Lung (tissue), 12 donors: ENCODE results near the gene TFF3. TPM values are rescaled to one million over a fixed set of nuclear protein-coding genes. Genes with fewer than 3 reads are reported as not detected.

Source experiments
- ATAC-seq: fragments of 200-7000 bp; cut with Tn5 transposase; one replicate; pipeline ENCODE4 v1.9.1; 2020; ENCODE audit warnings: moderate number of reproducible peaks; ENCODE audit not compliant: insufficient read depth, low FRiP score
- DNase-seq, 3 donors: peaks; one replicate each; pipeline ENCODE4 v3.0.0-alpha.2; 2013 to 2017
- H3K27ac ChIP-seq, 2 donors: one replicate each; pipeline ENCODE4 v1.5.1; 2013; ENCODE audit warnings: mild to moderate bottlenecking in 2 of 2, moderate library complexity in 2 of 2, control low read depth in 1 of 2, inconsistent platforms in 1 of 2, low read depth in 1 of 2, low read length in 1 of 2
- H3K27me3 ChIP-seq, 3 donors: one replicate each; pipeline ENCODE4 v1.5.1; 2013; ENCODE audit warnings: low read length in 2 of 3; ENCODE audit not compliant: control insufficient read depth in 3 of 3, insufficient read depth in 3 of 3
- H3K36me3 ChIP-seq, 4 donors: one replicate each; pipeline ENCODE4 v1.5.1; 2013; ENCODE audit warnings: low read length in 4 of 4, mild to moderate bottlenecking in 1 of 4, moderate library complexity in 1 of 4; ENCODE audit not compliant: control insufficient read depth in 4 of 4, insufficient read depth in 4 of 4
- H3K4me1 ChIP-seq, 5 donors: one replicate each; pipeline ENCODE4 v1.5.1; 2013; ENCODE audit warnings: low read length in 5 of 5, mild to moderate bottlenecking in 2 of 5, moderate library complexity in 1 of 5; ENCODE audit not compliant: control insufficient read depth in 5 of 5, insufficient read depth in 5 of 5
- H3K4me3 ChIP-seq: one replicate; pipeline ENCODE4 v1.5.1; 2013; ENCODE audit warnings: mild to moderate bottlenecking, control low read depth, moderate library complexity
- H3K9ac ChIP-seq, 2 donors: one replicate each; pipeline ENCODE4 v1.5.1; 2013; ENCODE audit warnings: low read length in 2 of 2, control low read depth in 1 of 2; ENCODE audit not compliant: insufficient read depth in 1 of 2
- H3K9me3 ChIP-seq, 4 donors: one replicate each; pipeline ENCODE4 v1.5.1; 2013; ENCODE audit warnings: low read length in 3 of 4, mild to moderate bottlenecking in 1 of 4, moderate library complexity in 1 of 4; ENCODE audit not compliant: control insufficient read depth in 4 of 4, insufficient read depth in 3 of 4
- WGBS, 2 donors: extraction: QIAGEN DNeasy Blood & Tissue Kit; methylation state at CpG; one replicate each; pipeline ENCODE4 v1.1.7; 2013; 5-methylcytosine and 5-hydroxymethylcytosine counted together
- polyA plus RNA-seq, 2 donors: library from polyadenylated mRNA; stranded (reverse); fragments of 200-250 nt; gene quantifications; one replicate each; pipeline ENCODE4 v1.2.1, GENCODE V29; 2013
- total RNA-seq, 2 donors: library from RNA; depleted of rRNA in 1 of 2; stranded (reverse); fragments of >200 nt in 1 of 2; gene quantifications; one replicate each; pipeline ENCODE4 v1.2.1, GENCODE V29; 2014 to 2021
- TF ChIP-seq, protein P1 (sequence below): IDR thresholded peaks from 2 replicates; pipeline ENCODE4 v1.5.1; 2012; ENCODE audit warnings: mild to moderate bottlenecking; ENCODE audit errors: control extremely low read depth, extremely low read depth
- donor health status: control.
- donor health status: control.
- donor health status: Bipolar disorder and iron deficiency.
- donor health status: healthy.
- donor health status: DM: yes; HTN: yes; CAD: no.

The TFF3 gene
- total and polyA plus RNA-seq, 4 donors = 23.9 to 54.0 (median 34.3) TPM

DNA sequence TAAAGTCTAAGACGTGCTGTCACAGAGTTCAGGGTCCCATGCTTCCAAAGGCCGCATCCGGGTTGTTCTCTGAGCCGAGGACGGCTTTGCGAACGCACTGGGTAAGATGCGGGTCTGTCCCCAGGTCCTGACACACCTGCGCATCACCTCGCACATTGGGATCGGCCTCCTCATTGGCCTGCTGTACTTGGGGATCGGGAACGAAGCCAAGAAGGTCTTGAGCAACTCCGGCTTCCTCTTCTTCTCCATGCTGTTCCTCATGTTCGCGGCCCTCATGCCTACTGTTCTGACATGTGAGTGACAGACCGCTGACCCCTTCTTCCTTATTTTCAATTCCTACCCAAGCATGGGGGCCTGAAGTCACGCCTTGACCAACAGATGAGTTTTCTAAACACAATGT is 25.3 kb downstream of the TFF3 start:
- Histone ChIP-seq H3K27ac (no peak overlapping the region), H3K4me1 (no peaks in the 10 kb centered on the region), H3K9ac (no peak overlapping the region), H3K9me3 (peaks cover 0 to 4% (median 1%) of the 10 kb centered on the region in 4 donors), H3K4me3 (no peak overlapping the region), H3K27me3 (no peaks in the 10 kb centered on the region), H3K36me3 (peaks cover 0 to 57% (median 8%) of the 10 kb centered on the region in 4 donors)
- ATAC-seq (no peak), DNase-seq (no peak)
- WGBS, 2 donors = 57 to 77% methylated on average over 18 of the region's 18 CpGs
- TF ChIP-seq, protein P1, sequence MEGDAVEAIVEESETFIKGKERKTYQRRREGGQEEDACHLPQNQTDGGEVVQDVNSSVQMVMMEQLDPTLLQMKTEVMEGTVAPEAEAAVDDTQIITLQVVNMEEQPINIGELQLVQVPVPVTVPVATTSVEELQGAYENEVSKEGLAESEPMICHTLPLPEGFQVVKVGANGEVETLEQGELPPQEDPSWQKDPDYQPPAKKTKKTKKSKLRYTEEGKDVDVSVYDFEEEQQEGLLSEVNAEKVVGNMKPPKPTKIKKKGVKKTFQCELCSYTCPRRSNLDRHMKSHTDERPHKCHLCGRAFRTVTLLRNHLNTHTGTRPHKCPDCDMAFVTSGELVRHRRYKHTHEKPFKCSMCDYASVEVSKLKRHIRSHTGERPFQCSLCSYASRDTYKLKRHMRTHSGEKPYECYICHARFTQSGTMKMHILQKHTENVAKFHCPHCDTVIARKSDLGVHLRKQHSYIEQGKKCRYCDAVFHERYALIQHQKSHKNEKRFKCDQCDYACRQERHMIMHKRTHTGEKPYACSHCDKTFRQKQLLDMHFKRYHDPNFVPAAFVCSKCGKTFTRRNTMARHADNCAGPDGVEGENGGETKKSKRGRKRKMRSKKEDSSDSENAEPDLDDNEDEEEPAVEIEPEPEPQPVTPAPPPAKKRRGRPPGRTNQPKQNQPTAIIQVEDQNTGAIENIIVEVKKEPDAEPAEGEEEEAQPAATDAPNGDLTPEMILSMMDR = no peak

DNA sequence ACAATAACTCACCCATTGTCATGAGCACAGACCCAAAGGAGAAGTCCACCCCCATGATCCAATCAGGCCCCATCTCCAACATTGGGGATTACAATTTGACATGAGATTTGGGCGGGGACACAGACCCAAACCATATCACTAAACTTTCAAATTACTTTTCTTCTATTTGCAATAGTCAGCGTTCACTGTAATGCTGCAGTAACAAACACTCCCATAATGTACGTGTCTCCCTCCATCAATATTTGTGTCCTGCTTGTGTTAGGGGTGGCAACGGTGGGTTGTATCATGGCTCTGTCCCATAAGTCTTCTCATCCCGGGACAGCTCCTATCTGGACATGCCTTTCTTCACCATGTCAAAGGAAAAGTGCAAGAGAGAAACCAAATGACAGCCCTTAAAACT is 26.2 kb downstream of the TFF3 start:
- no peak overlapping the region for H3K4me3 ChIP-seq
- DNase-seq (no peak), ATAC-seq (no peak)
- H3K27ac ChIP-seq = no peak overlapping the region
- 97 to 99% methylated on average over 5 of the region's 5 CpGs for WGBS, 2 donors
- no peaks in the 10 kb centered on the region for H3K4me1 ChIP-seq
- TF ChIP-seq, protein P1 = no peak
- peaks cover 0 to 54% (median 9%) of the 10 kb centered on the region in 4 donors for H3K36me3 ChIP-seq
- no peaks in the 10 kb centered on the region for H3K27me3 ChIP-seq
- no peak overlapping the region for H3K9ac ChIP-seq
- H3K9me3 ChIP-seq = peaks cover 0 to 4% (median 1%) of the 10 kb centered on the region in 4 donors

DNA sequence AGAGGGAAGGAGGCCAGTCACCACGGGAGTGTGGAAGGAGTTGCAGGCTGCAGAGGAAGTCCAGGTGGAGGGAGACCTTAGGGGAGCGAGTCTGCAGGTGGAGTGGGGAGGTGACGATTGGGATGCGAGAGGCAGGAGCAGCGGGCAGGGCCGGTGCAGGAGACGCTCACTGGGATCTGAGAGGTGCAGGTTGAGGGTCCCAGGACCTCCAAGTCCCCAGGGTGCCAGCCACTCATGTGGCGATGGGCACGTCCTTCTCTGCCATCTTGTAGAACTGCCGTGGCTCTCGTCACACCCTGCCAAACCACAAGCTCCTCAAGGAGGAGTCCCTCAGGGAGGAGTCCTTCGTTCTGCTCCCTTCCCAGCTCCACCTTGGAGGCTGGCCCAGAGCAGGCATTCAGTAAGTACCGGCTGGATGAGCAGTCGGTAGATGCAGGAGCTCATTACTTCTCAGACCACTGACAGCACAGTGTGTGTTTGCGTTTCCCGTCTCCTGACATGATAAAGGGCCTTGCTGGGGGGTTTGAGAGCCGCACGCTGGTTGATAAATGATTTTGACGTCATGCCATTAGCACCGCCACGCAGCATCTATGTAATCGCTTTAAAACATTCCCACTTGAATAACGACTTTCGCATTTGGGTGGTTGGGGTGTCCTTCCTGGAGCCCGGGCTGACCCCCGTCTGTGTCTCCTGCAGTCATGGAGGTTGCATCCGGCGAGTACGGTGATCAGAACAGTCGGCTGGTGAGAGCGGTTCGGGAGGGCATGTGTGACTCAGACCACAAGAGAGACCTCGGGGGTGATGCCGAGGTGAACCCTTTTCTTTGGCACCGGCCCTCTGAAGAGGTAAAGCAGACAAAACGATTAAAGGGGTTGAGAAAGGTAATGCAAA is 27.8 kb downstream of the TFF3 start:
- Histone ChIP-seq H3K36me3 (peaks cover 0 to 48% (median 3%) of the 10 kb centered on the region in 4 donors), H3K9ac (no peak overlapping the region), H3K27ac (no peak overlapping the region), H3K4me1 (no peaks in the 10 kb centered on the region), H3K9me3 (no peaks in the 10 kb centered on the region), H3K4me3 (no peak overlapping the region), H3K27me3 (no peaks in the 10 kb centered on the region)
- TF ChIP-seq, protein P1 = no peak
- WGBS, 2 donors = 92 to 93% methylated on average over 34 to 36 of the region's 36 CpGs
- ATAC-seq (no peak), DNase-seq (no peak)
